Loucy (cell line): ENCODE measurements around the gene PPIG.

Experiments used
- EZH2phosphoT487 ChIP-seq: fragments of 200-600 bp; IDR thresholded peaks from 2 replicates; pipeline ENCODE4 v1.6.1; 2018; ENCODE audit warnings: antibody characterized with exemption, mild to moderate bottlenecking, moderate library complexity, borderline replicate concordance
- TF ChIP-seq, protein P1 (sequence below): fragments of 200-600 bp; sonication (generic); conservative IDR thresholded peaks from 2 replicates; pipeline ENCODE4 v1.5.1; 2014; ENCODE audit warnings: mild to moderate bottlenecking, antibody characterized with exemption, low read length

GRCh38 chr2:169676850-169677249 is 92.7 kb downstream of the PPIG start:
- no peak for TF ChIP-seq EZH2phosphoT487
- TF ChIP-seq, protein P1, sequence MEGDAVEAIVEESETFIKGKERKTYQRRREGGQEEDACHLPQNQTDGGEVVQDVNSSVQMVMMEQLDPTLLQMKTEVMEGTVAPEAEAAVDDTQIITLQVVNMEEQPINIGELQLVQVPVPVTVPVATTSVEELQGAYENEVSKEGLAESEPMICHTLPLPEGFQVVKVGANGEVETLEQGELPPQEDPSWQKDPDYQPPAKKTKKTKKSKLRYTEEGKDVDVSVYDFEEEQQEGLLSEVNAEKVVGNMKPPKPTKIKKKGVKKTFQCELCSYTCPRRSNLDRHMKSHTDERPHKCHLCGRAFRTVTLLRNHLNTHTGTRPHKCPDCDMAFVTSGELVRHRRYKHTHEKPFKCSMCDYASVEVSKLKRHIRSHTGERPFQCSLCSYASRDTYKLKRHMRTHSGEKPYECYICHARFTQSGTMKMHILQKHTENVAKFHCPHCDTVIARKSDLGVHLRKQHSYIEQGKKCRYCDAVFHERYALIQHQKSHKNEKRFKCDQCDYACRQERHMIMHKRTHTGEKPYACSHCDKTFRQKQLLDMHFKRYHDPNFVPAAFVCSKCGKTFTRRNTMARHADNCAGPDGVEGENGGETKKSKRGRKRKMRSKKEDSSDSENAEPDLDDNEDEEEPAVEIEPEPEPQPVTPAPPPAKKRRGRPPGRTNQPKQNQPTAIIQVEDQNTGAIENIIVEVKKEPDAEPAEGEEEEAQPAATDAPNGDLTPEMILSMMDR, result no peak
